Neural crest cell (in vitro differentiated cells): ENCODE data around the gene A1CF. TPM values are rescaled to one million over a fixed set of nuclear protein-coding genes. Genes with fewer than 3 reads are reported as not detected.
"Not testable (repeated sequence)": the region's sequence is repeated elsewhere in the genome, so short reads cannot be mapped to it uniquely, and the experiment has no call there.

Experiments
- DNase-seq: peaks from one replicate; pipeline ENCODE4 v3.0.0; 2021; ENCODE audit warnings: low read depth, mixed read lengths, low spot score
- H3K27ac Mint-ChIP-seq: one replicate; pipeline ENCODE4 v1.8.0; 2021; ENCODE audit warnings: mild to moderate bottlenecking, mixed read lengths; ENCODE audit not compliant: unreplicated experiment
- H3K27me3 Mint-ChIP-seq: 2 replicates; pipeline ENCODE4 v1.8.0; 2021; ENCODE audit warnings: low read depth, mild to moderate bottlenecking, mixed read lengths
- H3K36me3 Mint-ChIP-seq: 2 replicates; pipeline ENCODE4 v1.8.0; 2021; ENCODE audit warnings: low read depth, mild to moderate bottlenecking, mixed read lengths
- H3K4me1 Mint-ChIP-seq: 2 replicates; pipeline ENCODE4 v1.8.0; 2021; ENCODE audit warnings: mixed read lengths
- H3K4me3 Mint-ChIP-seq: one replicate; pipeline ENCODE4 v1.8.0; 2021; ENCODE audit warnings: mild to moderate bottlenecking, mixed read lengths
- H3K9me3 Mint-ChIP-seq: 2 replicates; pipeline ENCODE4 v1.8.0; 2021; ENCODE audit warnings: mixed read lengths
- total RNA-seq: library from RNA; stranded (reverse); gene quantifications from 2 replicates; pipeline ENCODE4 v1.2.1, GENCODE V29; 2021
- TF ChIP-seq, protein P1 (sequence below): fragments of 200-600 bp; sonication (generic); conservative IDR thresholded peaks from 2 replicates; pipeline ENCODE4 v1.5.0; 2021; ENCODE audit warnings: antibody characterized with exemption, mild to moderate bottlenecking

Gene A1CF
- total RNA-seq, 1 donor from 2014 or later, result not detected

DNA sequence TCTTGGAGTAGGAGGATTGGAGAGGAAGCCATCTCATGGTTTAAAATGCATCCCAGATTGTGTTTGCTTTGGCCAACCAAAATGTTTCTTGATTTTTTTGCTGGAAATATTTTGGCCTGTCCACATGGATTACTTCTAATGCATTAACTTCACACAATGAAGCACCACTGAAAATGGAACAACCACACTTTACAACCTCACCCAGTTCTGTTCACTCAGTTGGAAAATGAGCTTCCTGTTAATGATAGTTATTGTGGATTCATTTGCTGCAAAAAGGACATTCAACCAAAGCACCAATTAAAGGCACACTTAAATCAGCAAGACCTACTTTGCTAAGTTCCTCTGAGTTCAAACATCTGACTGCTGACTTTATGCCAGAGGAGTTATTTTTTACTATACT, 11.3 kb upstream of the A1CF start:
- H3K36me3 Mint-ChIP-seq, result no peaks in the 10 kb centered on the region
- no peak overlapping the region for H3K27ac Mint-ChIP-seq
- no peaks in the 10 kb centered on the region for H3K4me1 Mint-ChIP-seq
- H3K27me3 Mint-ChIP-seq, result peaks cover 27% of the 10 kb centered on the region
- TF ChIP-seq, protein P1, sequence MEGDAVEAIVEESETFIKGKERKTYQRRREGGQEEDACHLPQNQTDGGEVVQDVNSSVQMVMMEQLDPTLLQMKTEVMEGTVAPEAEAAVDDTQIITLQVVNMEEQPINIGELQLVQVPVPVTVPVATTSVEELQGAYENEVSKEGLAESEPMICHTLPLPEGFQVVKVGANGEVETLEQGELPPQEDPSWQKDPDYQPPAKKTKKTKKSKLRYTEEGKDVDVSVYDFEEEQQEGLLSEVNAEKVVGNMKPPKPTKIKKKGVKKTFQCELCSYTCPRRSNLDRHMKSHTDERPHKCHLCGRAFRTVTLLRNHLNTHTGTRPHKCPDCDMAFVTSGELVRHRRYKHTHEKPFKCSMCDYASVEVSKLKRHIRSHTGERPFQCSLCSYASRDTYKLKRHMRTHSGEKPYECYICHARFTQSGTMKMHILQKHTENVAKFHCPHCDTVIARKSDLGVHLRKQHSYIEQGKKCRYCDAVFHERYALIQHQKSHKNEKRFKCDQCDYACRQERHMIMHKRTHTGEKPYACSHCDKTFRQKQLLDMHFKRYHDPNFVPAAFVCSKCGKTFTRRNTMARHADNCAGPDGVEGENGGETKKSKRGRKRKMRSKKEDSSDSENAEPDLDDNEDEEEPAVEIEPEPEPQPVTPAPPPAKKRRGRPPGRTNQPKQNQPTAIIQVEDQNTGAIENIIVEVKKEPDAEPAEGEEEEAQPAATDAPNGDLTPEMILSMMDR, result no peak
- no peak overlapping the region for H3K4me3 Mint-ChIP-seq
- H3K9me3 Mint-ChIP-seq, result no peaks in the 10 kb centered on the region
- no peak for DNase-seq

GRCh38 chr10:50894312-50894711, 8.9 kb upstream of the A1CF start:
- no peak for DNase-seq
- peaks cover 23% of the 10 kb centered on the region for H3K27me3 Mint-ChIP-seq
- TF ChIP-seq, protein P1, result no peak

GRCh38 chr10:50892467-50892866, 7.0 kb upstream of the A1CF start:
- no peaks in the 10 kb centered on the region for H3K9me3 Mint-ChIP-seq
- H3K4me3 Mint-ChIP-seq, result no peak overlapping the region
- TF ChIP-seq, protein P1, result no peak
- peaks cover 16% of the 10 kb centered on the region for H3K27me3 Mint-ChIP-seq
- H3K4me1 Mint-ChIP-seq, result no peaks in the 10 kb centered on the region
- H3K27ac Mint-ChIP-seq, result no peak overlapping the region
- DNase-seq, result no peak
- H3K36me3 Mint-ChIP-seq, result no peaks in the 10 kb centered on the region

More at GRCh38 chr10:50894312-50894711, 8.9 kb upstream of the A1CF start:
- H3K27ac Mint-ChIP-seq, result no peak overlapping the region
- no peaks in the 10 kb centered on the region for H3K36me3 Mint-ChIP-seq
- no peak overlapping the region for H3K4me3 Mint-ChIP-seq
- no peaks in the 10 kb centered on the region for H3K9me3 Mint-ChIP-seq
- no peaks in the 10 kb centered on the region for H3K4me1 Mint-ChIP-seq

DNA sequence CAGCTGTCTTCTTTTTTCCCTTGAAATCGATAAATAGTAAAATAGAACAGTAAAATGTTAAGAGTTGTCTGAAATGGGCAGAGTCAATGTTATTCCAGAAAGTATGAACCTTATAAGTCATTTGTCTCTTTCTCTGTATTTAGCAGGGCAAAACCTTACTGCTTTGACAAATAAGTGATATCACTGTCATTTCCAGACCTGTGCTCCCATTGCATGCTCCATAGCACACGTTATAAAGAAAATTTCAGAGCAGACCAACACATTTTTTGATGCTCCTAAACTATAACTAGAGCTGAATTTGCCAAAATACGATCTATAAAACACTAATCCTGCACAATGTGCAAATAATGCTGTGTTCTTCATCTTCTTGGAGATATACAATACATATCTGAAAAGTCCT, 1.1 kb downstream of the A1CF start:
- TF ChIP-seq, protein P1, result no peak
- no peaks in the 10 kb centered on the region for H3K9me3 Mint-ChIP-seq
- H3K4me1 Mint-ChIP-seq, result no peaks in the 10 kb centered on the region
- H3K27me3 Mint-ChIP-seq, result peaks cover 3% of the 10 kb centered on the region
- no peak overlapping the region for H3K27ac Mint-ChIP-seq
- DNase-seq, result no peak
- H3K4me3 Mint-ChIP-seq, result no peak overlapping the region
- H3K36me3 Mint-ChIP-seq, result no peaks in the 10 kb centered on the region

DNA sequence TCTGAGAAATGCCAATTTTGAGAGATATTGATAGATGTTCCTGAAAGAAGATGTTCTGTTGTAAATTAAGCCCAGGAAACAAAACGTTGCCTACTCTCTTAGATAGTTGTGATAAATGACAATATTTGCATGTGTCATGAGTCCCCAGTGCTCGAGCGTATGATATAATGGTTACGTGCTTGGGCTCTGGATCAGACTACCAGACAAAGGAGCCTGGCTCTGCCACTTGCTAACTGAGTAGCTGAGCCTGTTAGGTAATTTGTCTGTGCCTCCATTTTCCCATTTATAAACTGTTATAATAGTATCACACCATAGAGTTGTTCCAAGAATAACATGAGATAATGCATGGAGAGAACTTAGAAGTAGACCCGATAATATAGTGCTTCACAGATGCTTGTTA, 1.8 kb downstream of the A1CF start:
- no peaks in the 10 kb centered on the region for H3K4me1 Mint-ChIP-seq
- no peaks in the 10 kb centered on the region for H3K9me3 Mint-ChIP-seq
- TF ChIP-seq, protein P1, result no peak
- no peak for DNase-seq
- H3K27me3 Mint-ChIP-seq, result peaks cover 3% of the 10 kb centered on the region
- no peaks in the 10 kb centered on the region for H3K36me3 Mint-ChIP-seq
- H3K27ac Mint-ChIP-seq, result no peak overlapping the region
- H3K4me3 Mint-ChIP-seq, result no peak overlapping the region

GRCh38 chr10:50882540-50882983, 2.9 kb downstream of the A1CF start:
- DNase-seq, result no peak
- H3K9me3 Mint-ChIP-seq, result no peaks in the 10 kb centered on the region
- H3K4me3 Mint-ChIP-seq, result no peak overlapping the region
- H3K36me3 Mint-ChIP-seq, result no peaks in the 10 kb centered on the region
- peaks cover 3% of the 10 kb centered on the region for H3K27me3 Mint-ChIP-seq
- TF ChIP-seq, protein P1, result no peak
- H3K27ac Mint-ChIP-seq, result no peak overlapping the region
- no peaks in the 10 kb centered on the region for H3K4me1 Mint-ChIP-seq

DNA sequence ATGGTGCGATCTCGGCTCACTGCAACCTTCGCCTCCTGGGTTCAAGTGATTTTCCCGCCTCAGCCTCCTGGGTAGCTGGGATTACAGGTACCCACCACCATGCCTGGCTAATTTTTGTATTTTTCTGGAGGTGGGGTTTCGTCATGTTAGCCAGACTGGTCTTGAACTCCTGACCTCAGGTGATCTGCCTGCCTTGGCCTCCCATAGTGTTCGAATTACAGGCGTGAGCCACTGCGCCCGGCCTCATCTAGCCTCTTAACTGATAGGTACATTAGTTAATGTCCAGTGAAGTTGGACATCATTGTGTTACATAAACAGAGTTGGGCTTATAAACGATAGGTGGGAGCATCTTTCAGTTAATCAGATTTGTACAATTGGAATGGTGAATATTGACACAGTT, 4.4 kb downstream of the A1CF start:
- H3K4me3 Mint-ChIP-seq, H3K27ac Mint-ChIP-seq, H3K36me3 Mint-ChIP-seq, H3K27me3 Mint-ChIP-seq, DNase-seq, H3K4me1 Mint-ChIP-seq, H3K9me3 Mint-ChIP-seq: not testable (repeated sequence)
